K562 (cell line): Measurements from ENCODE around the gene KLHL34. TPM values are rescaled to one million over a fixed set of nuclear protein-coding genes. Genes with fewer than 3 reads are reported as not detected.

Source experiments
- ATAC-seq: fragments of 200-7000 bp; cut with Tn5 transposase; 3 replicates; pipeline ENCODE4 v1.9.1; 2020; ENCODE audit warnings: moderate library complexity
- BruUV-seq: library from RNA; stranded (reverse); fragments of 400-500 nt; replicated peaks from 2 replicates; lab custom pipeline; 2021; lab: Mats Ljungman, UMichigan
- CTCF ChIA-PET: fragments of 300-600 bp; formaldehyde crosslinking; extraction: SDS; loops from one replicate; lab custom pipeline; 2021; ENCODE audit warnings: low intra/inter-chr PET ratio; lab: Yijun Ruan, JAX
- POLR2A ChIA-PET: fragments of 300-600, 350-650 bp; sonication (Branson Sonifier 250); formaldehyde crosslinking; extraction: SDS; loops from one replicate; lab custom pipeline; 2021; ENCODE audit warnings: antibody characterized with exemption, inconsistent platforms; lab: Yijun Ruan, JAX
- DNase-seq, 4 experiments: peaks; one replicate each; pipeline versions ENCODE4 v3.0.0 to v3.0.0-alpha.2; 2011 to 2018; ENCODE audit warnings: low spot score in 3 of 4, mixed read lengths in 3 of 4; ENCODE audit errors: extremely low read depth in 1 of 4
- FAIRE-seq: peaks from 2 replicates; lab custom pipeline; 2011; peaks lifted over from hg19 to GRCh38; lab: Jason Lieb, UNC
- H2AFZ ChIP-seq: 2 replicates; pipeline ENCODE4 v1.6.0; 2011; ENCODE audit warnings: low read depth, low read length, control low read depth, inconsistent platforms
- H3K27ac ChIP-seq: fragments of 200-600 bp; 3 replicates; pipeline ENCODE4 v1.8.0; 2011; ENCODE audit warnings: low read depth, mild to moderate bottlenecking, control low read depth, inconsistent platforms, low read length, moderate library complexity, mixed read lengths; ENCODE audit errors: extremely low read depth
- H3K27me3 ChIP-seq, 2 experiments: fragments of 300-600 bp in 1 of 2; 2 replicates in 1 of 2; 3 replicates in 1 of 2; pipeline versions ENCODE4 v1.6.0 to v1.8.0; 2011; ENCODE audit warnings: inconsistent platforms in 2 of 2, low read length in 2 of 2, mild to moderate bottlenecking in 1 of 2, mixed read lengths in 1 of 2, moderate library complexity in 1 of 2; ENCODE audit not compliant: control insufficient read depth in 2 of 2, insufficient read depth in 2 of 2
- H3K36me3 ChIP-seq: fragments of 300-600 bp; 3 replicates; pipeline ENCODE4 v1.8.0; 2011; ENCODE audit warnings: mild to moderate bottlenecking, low read length, inconsistent platforms; ENCODE audit not compliant: control insufficient read depth, insufficient read depth
- H3K4me1 ChIP-seq, 2 experiments: fragments of 200-600 bp in 1 of 2; replicated peaks in 1 of 2; 2 replicates in 1 of 2; 3 replicates in 1 of 2; pipeline versions ENCODE4 v1.5.1 to v1.8.0; 2011; ENCODE audit warnings: inconsistent platforms in 2 of 2, low read length in 2 of 2, mild to moderate bottlenecking in 1 of 2, mixed read lengths in 1 of 2, moderate library complexity in 1 of 2; ENCODE audit not compliant: control insufficient read depth in 2 of 2, insufficient read depth in 2 of 2
- H3K4me2 ChIP-seq: 2 replicates; pipeline ENCODE4 v1.6.1; 2011; ENCODE audit warnings: low read length, control low read depth, inconsistent platforms, mixed read lengths; ENCODE audit not compliant: insufficient read depth
- H3K4me3 ChIP-seq: fragments of 200-600 bp; sonication (generic), shearing (Covaris generic); 2 replicates; pipeline ENCODE4 v1.5.1; 2016; ENCODE audit warnings: control low read depth, inconsistent platforms
- H3K79me2 ChIP-seq: fragments of 200-600 bp; 3 replicates; pipeline ENCODE4 v1.8.0; 2011; ENCODE audit warnings: low read length, inconsistent platforms; ENCODE audit not compliant: control insufficient read depth, insufficient read depth
- H3K9ac ChIP-seq, 2 experiments: 2 replicates each; pipeline versions ENCODE4 v1.6.0 to v1.6.1; 2011; ENCODE audit warnings: low read depth in 2 of 2, low read length in 2 of 2, control low read depth in 1 of 2, inconsistent platforms in 1 of 2, mild to moderate bottlenecking in 1 of 2, mixed read lengths in 1 of 2; ENCODE audit not compliant: insufficient read depth in 1 of 2
- H3K9me1 ChIP-seq: one replicate; pipeline ENCODE4 v1.6.0; 2011; ENCODE audit warnings: inconsistent platforms, mild to moderate bottlenecking, low read length, moderate library complexity; ENCODE audit not compliant: control insufficient read depth, insufficient read depth
- H3K9me3 ChIP-seq: replicated peaks from 2 replicates; pipeline ENCODE4 v1.5.1; 2011; ENCODE audit warnings: low read depth, low read length, inconsistent platforms; ENCODE audit not compliant: control insufficient read depth, insufficient read depth
- H4K20me1 ChIP-seq: replicated peaks from 2 replicates; pipeline ENCODE4 v1.6.1; 2011; ENCODE audit warnings: low read length, inconsistent platforms, mixed read lengths; ENCODE audit not compliant: control insufficient read depth, insufficient read depth
- CC2D1A ChIP-seq: fragments of 450-650 bp; IDR thresholded peaks from 2 replicates; pipeline ENCODE4 v1.6.1; 2017; ENCODE audit warnings: mild to moderate bottlenecking
- CREBBP ChIP-seq: IDR thresholded peaks from one replicate; pipeline ENCODE4 v1.6.1; 2012; ENCODE audit warnings: low read depth, mild to moderate bottlenecking, control low read depth, inconsistent platforms, low read length
- KDM2B ChIP-seq: fragments of 250-450 bp; sonication (Bioruptor Pico); IDR thresholded peaks from 2 replicates; pipeline ENCODE4 v1.8.0; 2021; ENCODE audit warnings: mild to moderate bottlenecking, moderate library complexity
- NFE2L1 ChIP-seq: fragments of 450-650 bp; IDR thresholded peaks from 2 replicates; pipeline ENCODE4 v1.6.1; 2016; ENCODE audit warnings: missing genetic modification characterization, low read depth, mild to moderate bottlenecking, missing compliant biosample characterization, moderate library complexity, borderline replicate concordance
- TCF7L2 ChIP-seq: fragments of 150-350 bp; IDR thresholded peaks from 2 replicates; pipeline ENCODE4 v1.6.1; 2016; ENCODE audit warnings: low read depth, mild to moderate bottlenecking, low read length, moderate library complexity
- TFAM ChIP-seq: fragments of 250-450 bp; sonication (Bioruptor Pico); conservative IDR thresholded peaks from 2 replicates; pipeline ENCODE4 v1.5.0; 2021; ENCODE audit warnings: mild to moderate bottlenecking, moderate library complexity
- TGIF2 ChIP-seq: sonication (generic); formaldehyde crosslinking; IDR thresholded peaks from 2 replicates; pipeline ENCODE4 v1.8.1; 2022; ENCODE audit warnings: mild to moderate bottlenecking, missing genetic modification reagents, moderate library complexity
- ZKSCAN1 ChIP-seq: fragments of 150-350 bp; IDR thresholded peaks from 2 replicates; pipeline ENCODE4 v1.6.1; 2016; ENCODE audit warnings: low read depth, low read length
- ZNF197 ChIP-seq: fragments of 200-800 bp; sonication (Bioruptor generic); IDR thresholded peaks from 2 replicates; pipeline ENCODE4 v1.6.1; 2016; ENCODE audit warnings: low read depth, missing genetic modification characterization, missing compliant biosample characterization
- WGBS: fragments of 100-300 bp; shearing (Covaris generic); methylation state at CpG from one replicate; pipeline ENCODE4 v1.1.6; 2016; ENCODE audit warnings: low coverage, mixed read lengths; ENCODE audit not compliant: insufficient coverage; ENCODE audit errors: missing lambda C conversion rate; 5-methylcytosine and 5-hydroxymethylcytosine counted together
- in situ Hi-C: fragments of 300-500 bp; cut with MboI; formaldehyde crosslinking; loops from 4 replicates; pipeline ENCODE4 v1.15.0; 2018; ENCODE audit warnings: inconsistent platforms, mixed read lengths
- intact Hi-C: fragments of 100-400 bp; cut with micrococcal nuclease; formaldehyde crosslinking; loops from 2 replicates; pipeline ENCODE4 v1.14.2; 2022
- polyA plus RNA-seq, 8 experiments: library from polyadenylated mRNA; depleted of rRNA in 4 of 8; stranded (reverse) in 5 of 8; unstranded in 3 of 8; fragments of >200 nt; fragmentation: Nextera tagmentation in 2 of 8; fragmentation: Illumina TruSeq in 1 of 8; extraction: Ambion mirVana in 2 of 8; extraction: Trizol in 1 of 8; gene quantifications; 2 replicates each; pipeline versions ENCODE4 v1.2.1 to v1.2.3, GENCODE V29; 2011 to 2014; ENCODE audit warnings: inconsistent platforms in 1 of 8, missing spikeins in 1 of 8
- total RNA-seq, 7 experiments: library from RNA; depleted of rRNA in 6 of 7; stranded (reverse); fragments of >200 nt in 6 of 7; fragmentation: Illumina TruSeq in 2 of 7; extraction: Trizol in 2 of 7; gene quantifications; 2 replicates each; pipeline versions ENCODE4 v1.2.1 to v1.2.3, GENCODE V29; 2011 to 2021; ENCODE audit warnings: low replicate concordance in 1 of 7
- TF ChIP-seq, protein P1 (sequence below): fragments of 450-650 bp; IDR thresholded peaks from 2 replicates; pipeline ENCODE4 v1.6.1; 2017; ENCODE audit warnings: antibody characterized with exemption

The KLHL34 gene
- total and polyA plus RNA-seq, 9 of the 15 experiments (the other 6 are each of a cell fraction or from before 2014, with no cell fraction given): not detected

DNA sequence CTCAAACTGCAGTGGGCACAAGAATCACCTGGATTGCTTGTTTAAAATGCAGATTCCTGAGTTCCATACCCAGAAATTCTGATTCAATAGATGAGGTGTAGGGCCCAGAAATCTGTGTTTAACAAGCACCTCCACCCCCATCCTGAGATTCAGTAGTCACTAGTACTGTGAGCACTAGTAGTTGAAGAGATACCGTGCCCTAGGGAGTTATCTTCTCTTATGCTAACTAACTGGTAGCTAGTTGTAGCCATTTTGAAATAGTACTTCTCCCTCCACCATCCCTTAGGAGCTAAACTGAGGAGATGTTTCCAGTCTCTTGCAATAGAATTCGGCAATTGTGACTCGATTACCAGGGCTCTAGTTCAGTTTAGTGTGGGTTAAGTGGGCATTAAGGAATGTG lies 18.4 kb downstream of the KLHL34 start:
- no peak overlapping the region for H3K9ac ChIP-seq
- ATAC-seq (no peak), DNase-seq (no peak), FAIRE-seq (no peak)
- ChIA-PET POLR2A (no interaction called here), CTCF (no interaction called here)
- H3K4me3 ChIP-seq: no peak overlapping the region
- in situ Hi-C loops (no loop called here), intact Hi-C loops (no loop called here)
- WGBS: 0% methylated on average over 3 of the region's 3 CpGs
- H3K27ac ChIP-seq: no peak overlapping the region
- H3K27me3 ChIP-seq: no peaks in the 10 kb centered on the region
- H3K9me1 ChIP-seq: no peaks in the 10 kb centered on the region
- H4K20me1 ChIP-seq: no peaks in the 10 kb centered on the region
- TF ChIP-seq ZNF197 (no peak), KDM2B (CRISPR knock-in tag) (no peak), NFE2L1 (tag) (no peak), CREBBP (no peak), CC2D1A (no peak), TFAM (CRISPR knock-in tag) (no peak), ZKSCAN1 (no peak), TCF7L2 (no peak), TGIF2 (no peak)
- TF ChIP-seq, protein P1, sequence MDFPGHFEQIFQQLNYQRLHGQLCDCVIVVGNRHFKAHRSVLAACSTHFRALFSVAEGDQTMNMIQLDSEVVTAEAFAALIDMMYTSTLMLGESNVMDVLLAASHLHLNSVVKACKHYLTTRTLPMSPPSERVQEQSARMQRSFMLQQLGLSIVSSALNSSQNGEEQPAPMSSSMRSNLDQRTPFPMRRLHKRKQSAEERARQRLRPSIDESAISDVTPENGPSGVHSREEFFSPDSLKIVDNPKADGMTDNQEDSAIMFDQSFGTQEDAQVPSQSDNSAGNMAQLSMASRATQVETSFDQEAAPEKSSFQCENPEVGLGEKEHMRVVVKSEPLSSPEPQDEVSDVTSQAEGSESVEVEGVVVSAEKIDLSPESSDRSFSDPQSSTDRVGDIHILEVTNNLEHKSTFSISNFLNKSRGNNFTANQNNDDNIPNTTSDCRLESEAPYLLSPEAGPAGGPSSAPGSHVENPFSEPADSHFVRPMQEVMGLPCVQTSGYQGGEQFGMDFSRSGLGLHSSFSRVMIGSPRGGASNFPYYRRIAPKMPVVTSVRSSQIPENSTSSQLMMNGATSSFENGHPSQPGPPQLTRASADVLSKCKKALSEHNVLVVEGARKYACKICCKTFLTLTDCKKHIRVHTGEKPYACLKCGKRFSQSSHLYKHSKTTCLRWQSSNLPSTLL: no peak
- no peak overlapping the region for H2AFZ ChIP-seq
- no peaks in the 10 kb centered on the region for H3K79me2 ChIP-seq
- BruUV-seq: no TSS peak
- H3K9me3 ChIP-seq: no peaks in the 10 kb centered on the region
- H3K4me1 ChIP-seq: no peaks in the 10 kb centered on the region
- H3K36me3 ChIP-seq: no peaks in the 10 kb centered on the region
- no peak overlapping the region for H3K4me2 ChIP-seq
